ENCODE measurements around the gene TECPR2.

TECPR2 gene

DNA sequence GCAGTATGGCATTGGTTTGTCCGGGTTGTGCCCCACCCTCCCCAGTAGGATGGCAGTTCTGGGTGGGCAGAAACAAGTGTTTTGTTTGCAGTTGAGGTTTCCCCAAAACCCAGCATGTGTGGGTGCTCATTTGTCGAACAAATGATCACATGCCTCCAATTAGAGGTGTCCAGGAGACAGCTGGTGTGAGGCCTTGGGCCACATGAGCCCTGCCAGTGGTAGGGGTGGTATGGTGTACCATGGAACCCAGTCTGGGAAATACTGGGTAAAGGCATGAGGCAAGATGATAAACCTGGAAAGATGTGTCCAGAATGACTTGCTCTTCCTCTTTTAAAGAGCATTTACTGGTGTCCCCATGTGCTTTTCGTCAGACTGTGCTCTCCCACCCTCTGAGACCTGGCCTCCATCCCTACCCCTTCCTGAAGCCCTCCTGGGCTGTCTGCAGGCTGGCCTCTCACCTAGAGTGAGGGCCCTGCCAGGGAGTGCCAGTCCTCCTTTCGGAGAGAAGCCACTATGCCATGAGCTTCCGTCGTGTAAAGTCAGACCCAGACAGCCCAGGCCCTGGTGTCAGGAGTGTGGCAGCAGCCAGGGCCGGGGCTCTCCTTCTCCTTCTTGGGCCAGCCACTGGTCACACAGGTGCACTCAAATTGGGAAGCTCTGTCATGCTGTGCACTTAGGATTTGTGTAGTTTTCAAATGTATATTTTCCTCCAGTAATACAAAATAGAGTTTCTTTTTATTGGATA is 129.2 kb downstream of the TECPR2 start:
- no peaks in the 10 kb centered on the region for H3K36me3 Mint-ChIP-seq (ENCODE audit: low read depth)
- DNase-seq (no peak), ATAC-seq (no peak)
- no peak overlapping the region for H3K4me3 Mint-ChIP-seq
- H3K27me3 Mint-ChIP-seq: no peaks in the 10 kb centered on the region
- no peaks in the 10 kb centered on the region for H3K9me3 Mint-ChIP-seq
- H3K4me1 Mint-ChIP-seq: no peaks in the 10 kb centered on the region
- no peak overlapping the region for H3K27ac Mint-ChIP-seq

DNA sequence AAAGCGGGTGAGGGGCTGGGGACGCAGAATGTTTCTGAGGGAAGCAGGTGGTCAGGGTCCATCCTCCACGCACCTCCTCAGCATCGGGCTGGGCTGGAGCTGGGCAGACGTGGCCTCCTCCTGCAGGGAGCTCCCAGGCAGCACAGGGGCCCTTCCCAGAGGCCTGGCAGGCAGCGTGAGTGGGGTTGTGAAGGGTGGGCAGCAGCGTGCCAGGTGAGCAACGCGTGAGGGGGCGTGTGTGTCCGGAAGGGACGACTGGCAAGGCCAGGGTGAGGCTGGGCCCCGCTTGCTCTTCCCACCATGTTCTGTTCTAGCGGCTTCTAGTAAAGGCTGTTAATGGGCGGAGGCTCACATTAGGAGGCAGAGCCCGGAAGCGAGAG is 129.8 kb downstream of the TECPR2 start:
- H3K27ac Mint-ChIP-seq: no peak overlapping the region
- DNase-seq (no peak), ATAC-seq (peak; percentile 29)

DNA sequence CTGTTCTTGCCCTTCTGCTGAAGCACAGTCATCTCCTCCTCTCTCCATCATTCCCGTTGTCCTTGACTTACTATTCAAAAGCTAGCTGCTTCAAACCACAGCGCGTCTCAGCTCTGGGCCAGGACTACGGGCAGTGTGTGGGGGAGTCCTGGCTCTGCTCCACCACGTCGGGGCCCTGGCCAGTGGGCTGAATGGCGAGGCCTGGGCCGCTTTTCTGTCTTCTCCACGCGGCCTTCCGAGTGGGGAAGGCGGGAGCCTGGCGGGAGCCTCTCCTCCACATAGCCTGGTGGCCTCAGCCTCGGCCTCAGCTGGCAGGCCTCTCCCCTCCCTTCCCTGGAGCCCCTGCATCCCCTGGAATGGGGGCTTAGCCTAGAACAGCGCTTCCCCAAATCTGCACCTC is 130.4 kb downstream of the TECPR2 start:
- no peaks in the 10 kb centered on the region for H3K36me3 Mint-ChIP-seq (ENCODE audit: low read depth)
- no peaks in the 10 kb centered on the region for H3K4me1 Mint-ChIP-seq
- H3K9me3 Mint-ChIP-seq: no peaks in the 10 kb centered on the region
- ATAC-seq (no peak), DNase-seq (no peak)
- H3K4me3 Mint-ChIP-seq: no peak overlapping the region
- no peak overlapping the region for H3K27ac Mint-ChIP-seq
- H3K27me3 Mint-ChIP-seq: no peaks in the 10 kb centered on the region

More for the DNA sequence above, 129.8 kb downstream of the TECPR2 start:
- Mint-ChIP-seq H3K27me3 (no peaks in the 10 kb centered on the region), H3K9me3 (no peaks in the 10 kb centered on the region), H3K36me3 (ENCODE audit: low read depth) (no peaks in the 10 kb centered on the region), H3K4me1 (no peaks in the 10 kb centered on the region), H3K4me3 (no peak overlapping the region)

DNA sequence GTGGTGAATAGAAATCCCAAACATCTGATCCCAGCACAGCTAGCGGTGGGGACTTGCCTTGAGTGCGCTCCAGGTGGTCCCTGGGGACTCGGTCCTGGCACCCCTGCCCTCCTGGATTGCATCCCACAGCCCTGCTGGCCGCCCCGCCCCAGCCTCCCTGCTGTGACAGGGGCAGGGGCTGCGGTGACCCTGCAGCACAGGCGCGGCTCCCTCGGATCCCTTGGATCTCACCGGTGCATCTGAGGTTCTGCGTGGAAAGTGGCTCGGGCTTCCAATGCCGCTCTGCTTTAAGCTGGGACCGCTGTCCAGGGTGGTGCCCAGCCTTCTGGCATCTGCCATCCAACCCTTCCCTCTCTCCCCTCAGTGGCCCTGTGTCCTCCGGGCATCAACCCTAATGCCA is 130.8 kb downstream of the TECPR2 start:
- no peaks in the 10 kb centered on the region for H3K27me3 Mint-ChIP-seq
- H3K27ac Mint-ChIP-seq: no peak overlapping the region
- DNase-seq (no peak), ATAC-seq (no peak)
- no peak overlapping the region for H3K4me3 Mint-ChIP-seq
- H3K9me3 Mint-ChIP-seq: no peaks in the 10 kb centered on the region
- no peaks in the 10 kb centered on the region for H3K36me3 Mint-ChIP-seq (ENCODE audit: low read depth)
- H3K4me1 Mint-ChIP-seq: no peaks in the 10 kb centered on the region

DNA sequence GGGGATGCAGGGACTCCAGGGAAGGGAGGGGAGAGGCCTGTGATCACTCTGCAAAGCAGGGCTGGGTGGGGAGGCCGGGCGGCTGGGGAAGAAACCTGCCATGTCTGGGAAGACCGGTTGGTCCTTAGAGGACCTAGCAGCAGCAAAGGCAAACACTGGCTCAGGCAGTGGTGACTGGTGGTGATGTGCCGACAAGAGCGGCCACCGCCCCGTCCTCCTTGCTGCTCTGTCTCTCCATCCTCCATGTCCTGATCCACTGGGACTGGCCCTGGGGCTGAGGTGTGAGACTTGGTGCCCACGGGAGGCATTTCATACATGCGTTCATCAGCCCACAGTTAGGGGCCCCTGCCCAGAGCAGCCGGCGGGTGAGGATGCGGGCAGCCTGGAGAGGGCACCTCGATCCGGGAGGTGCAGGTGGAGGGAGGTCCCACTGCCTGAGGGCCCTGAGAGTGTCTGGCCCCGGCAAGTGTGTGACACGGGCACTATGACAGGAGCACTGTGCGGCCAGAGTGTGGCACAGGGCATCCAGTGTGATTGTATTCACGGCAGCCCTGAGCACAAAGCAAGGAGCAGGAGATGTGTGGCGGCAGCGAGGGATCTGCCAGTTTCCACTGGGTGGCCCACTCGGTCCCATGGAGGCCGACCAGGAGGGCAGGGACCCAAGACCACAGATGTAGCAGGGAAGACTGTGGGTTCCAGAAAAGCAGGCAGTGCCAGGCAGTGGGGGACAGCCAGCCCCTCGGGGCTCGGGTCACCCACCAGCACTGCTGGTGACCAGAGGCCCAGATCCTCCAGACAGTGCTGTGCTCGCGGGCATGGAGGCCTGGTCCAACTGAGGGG is 133.0 kb downstream of the TECPR2 start:
- no peaks in the 10 kb centered on the region for H3K36me3 Mint-ChIP-seq (ENCODE audit: low read depth)
- H3K9me3 Mint-ChIP-seq: no peaks in the 10 kb centered on the region
- no peak overlapping the region for H3K4me3 Mint-ChIP-seq
- peaks cover 1% of the 10 kb centered on the region for H3K4me1 Mint-ChIP-seq
- DNase-seq (no peak), ATAC-seq (no peak)
- H3K27me3 Mint-ChIP-seq: no peaks in the 10 kb centered on the region
- H3K27ac Mint-ChIP-seq: no peak overlapping the region

DNA sequence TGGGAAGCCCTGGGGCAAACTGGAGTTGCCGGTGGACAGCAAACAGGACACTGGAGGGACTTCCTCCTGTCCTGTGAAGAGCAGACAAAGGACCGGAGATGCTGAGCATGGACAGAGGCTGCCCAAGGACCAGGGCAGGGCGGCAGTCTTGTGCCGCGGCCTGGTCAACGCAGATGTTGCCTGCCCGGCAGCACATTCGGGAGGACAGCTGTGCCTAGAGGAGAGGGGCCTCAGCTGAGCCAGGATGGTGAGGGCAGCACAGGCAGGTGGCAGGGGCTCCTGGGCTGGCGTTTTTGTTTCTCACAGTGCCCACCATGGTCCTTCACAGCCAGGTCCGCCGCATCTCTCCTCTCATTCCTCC is 133.6 kb downstream of the TECPR2 start:
- no peak overlapping the region for H3K4me3 Mint-ChIP-seq
- H3K4me1 Mint-ChIP-seq: peaks cover 4% of the 10 kb centered on the region
- no peaks in the 10 kb centered on the region for H3K27me3 Mint-ChIP-seq
- H3K9me3 Mint-ChIP-seq: no peaks in the 10 kb centered on the region
- H3K36me3 Mint-ChIP-seq (ENCODE audit: low read depth): no peaks in the 10 kb centered on the region
- no peak overlapping the region for H3K27ac Mint-ChIP-seq
- DNase-seq: no peak
- no peak for ATAC-seq

DNA sequence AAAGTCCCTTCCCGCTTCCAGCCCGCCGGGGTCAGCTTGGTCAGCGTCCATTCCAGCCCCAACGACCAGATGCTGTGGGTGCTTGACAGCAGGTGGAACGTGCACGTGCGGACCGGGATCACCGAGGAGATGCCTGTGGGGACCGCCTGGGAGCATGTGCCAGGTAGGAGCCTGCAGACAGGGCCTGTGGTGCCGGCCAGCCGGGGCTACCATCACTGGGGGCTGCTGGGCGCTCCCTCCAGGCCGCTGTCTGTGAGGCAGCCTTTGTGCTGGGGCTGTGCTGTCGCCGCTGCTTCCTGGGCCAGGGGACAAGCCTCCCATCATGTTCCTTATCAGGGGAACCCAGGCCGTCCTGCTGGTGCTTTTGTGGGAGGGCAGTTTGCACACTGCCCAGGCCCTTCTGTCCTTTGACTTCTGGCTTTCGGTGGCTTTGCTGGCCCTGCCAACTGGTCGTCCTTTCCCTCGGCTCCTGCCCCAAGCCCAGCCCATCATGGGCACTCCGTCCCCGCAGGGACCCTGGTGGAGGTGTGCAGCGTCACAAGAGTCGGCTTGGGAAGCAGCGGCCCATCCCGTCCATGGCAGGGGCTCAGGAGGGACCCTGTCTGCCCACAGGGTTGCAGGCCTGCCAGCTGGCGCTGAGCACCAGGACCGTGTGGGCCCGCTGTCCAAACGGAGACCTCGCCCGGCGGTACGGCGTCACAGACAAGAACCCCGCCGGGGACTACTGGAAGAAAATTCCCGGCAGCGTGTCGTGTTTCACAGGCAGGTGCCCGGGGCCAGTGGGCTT is 134.4 kb downstream of the TECPR2 start:
- Mint-ChIP-seq H3K27me3 (no peaks in the 10 kb centered on the region), H3K36me3 (ENCODE audit: low read depth) (no peaks in the 10 kb centered on the region), H3K4me3 (no peak overlapping the region), H3K4me1 (peaks cover 4% of the 10 kb centered on the region), H3K9me3 (no peaks in the 10 kb centered on the region), H3K27ac (no peak overlapping the region)
- DNase-seq: no peak
- no peak for ATAC-seq

DNA sequence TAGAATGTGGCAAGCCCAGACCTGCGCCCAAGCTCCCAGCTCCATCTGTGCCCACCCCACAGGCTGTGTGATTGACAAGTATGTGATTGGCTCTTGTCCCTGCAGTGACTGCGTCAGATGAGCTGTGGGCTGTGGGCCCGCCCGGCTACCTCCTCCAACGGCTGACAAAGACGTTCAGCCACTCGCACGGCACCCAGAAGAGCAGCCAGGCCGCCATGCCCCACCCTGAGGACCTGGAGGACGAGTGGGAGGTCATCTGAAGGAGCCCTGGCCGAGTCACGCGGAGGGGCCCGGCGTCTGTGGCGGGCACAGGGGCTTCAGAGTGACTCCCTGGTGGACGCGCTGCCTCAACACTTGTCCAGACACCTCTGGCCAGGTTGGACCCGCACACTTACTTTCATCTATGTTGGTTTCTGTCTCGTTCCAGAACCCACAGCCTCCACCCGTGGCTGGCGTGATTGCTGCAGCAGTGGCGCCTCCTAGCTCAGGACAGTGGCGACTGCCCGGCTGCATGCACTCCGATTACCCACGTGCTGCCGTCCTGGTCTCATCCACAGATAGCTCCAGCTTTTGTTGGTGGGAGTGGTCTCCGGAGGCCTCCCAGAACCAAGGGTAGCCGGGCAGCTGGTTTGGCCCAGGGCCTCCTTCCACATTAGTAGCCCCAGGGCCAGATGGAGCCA is 135.4 kb downstream of the TECPR2 start:
- H3K36me3 Mint-ChIP-seq (ENCODE audit: low read depth): no peaks in the 10 kb centered on the region
- peaks cover 4% of the 10 kb centered on the region for H3K4me1 Mint-ChIP-seq
- no peaks in the 10 kb centered on the region for H3K27me3 Mint-ChIP-seq
- no peaks in the 10 kb centered on the region for H3K9me3 Mint-ChIP-seq
- no peak overlapping the region for H3K27ac Mint-ChIP-seq
- ATAC-seq (no peak), DNase-seq (no peak)
- H3K4me3 Mint-ChIP-seq: no peak overlapping the region

DNA sequence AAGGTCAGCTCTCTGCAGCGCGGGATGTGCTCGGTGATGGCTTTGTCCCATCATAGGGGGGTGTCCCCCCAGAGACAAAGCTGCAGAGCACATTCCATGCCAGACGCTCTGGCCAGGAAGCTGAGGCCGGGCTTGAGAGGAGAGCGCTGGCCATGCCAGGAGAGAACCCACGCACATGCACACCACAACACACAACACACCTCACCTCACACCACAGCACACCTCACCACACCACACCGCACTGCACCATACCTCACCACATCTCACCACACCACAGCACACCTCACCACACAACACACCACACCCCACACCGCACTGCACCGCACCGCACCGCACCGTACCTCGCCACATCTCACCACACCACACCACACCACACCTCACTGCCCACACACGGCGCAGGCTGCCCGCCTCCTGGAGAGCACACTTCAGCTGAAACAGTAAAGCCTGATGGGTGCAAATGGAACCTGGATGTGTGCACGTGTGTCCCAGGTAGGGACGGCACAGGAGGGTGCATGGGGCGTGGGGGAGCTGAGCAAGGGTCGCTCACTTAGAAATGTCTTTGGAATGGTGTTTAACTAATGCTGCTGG is 136.0 kb downstream of the TECPR2 start:
- peaks cover 4% of the 10 kb centered on the region for H3K4me1 Mint-ChIP-seq
- DNase-seq (no peak), ATAC-seq (no peak)
- no peaks in the 10 kb centered on the region for H3K9me3 Mint-ChIP-seq
- no peaks in the 10 kb centered on the region for H3K36me3 Mint-ChIP-seq (ENCODE audit: low read depth)
- no peak overlapping the region for H3K4me3 Mint-ChIP-seq
- no peaks in the 10 kb centered on the region for H3K27me3 Mint-ChIP-seq
- no peak overlapping the region for H3K27ac Mint-ChIP-seq

DNA sequence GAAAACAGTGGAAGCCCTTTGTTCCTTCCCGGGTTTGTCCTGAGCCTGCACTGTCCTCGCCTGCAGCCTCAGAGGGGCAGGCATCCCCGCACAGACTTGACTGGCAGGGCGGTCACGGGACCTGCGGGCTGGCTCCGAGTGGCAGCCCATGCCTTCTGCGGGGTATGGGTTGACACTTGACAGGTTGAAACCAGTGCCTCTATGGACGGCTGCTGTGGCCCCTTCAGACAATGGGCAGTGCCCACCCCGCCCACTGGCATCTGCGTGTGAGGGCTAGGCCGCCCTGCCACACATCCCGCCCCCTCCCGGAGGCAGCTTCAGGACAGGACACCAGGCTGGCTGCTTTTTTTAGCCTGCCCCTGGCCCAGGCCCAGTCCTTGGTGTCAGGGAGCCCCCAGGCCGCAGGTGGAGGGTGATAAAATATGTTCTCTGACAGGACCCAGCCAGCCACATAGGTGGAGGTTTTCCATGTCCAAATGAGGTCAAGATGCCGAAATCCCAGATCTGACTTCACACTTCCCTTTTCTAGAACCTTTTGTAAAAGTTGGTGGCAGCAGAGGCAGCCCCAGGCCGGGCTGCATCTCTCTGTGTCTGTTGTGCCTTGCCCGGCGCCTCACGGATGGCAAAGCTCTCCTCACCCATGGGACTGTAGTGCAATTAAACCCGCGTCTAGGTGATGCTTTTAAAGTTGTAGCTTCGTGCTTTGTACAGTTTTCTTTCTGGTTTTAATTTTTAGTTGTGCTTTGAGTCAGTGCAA is 136.8 kb downstream of the TECPR2 start:
- no peaks in the 10 kb centered on the region for H3K36me3 Mint-ChIP-seq (ENCODE audit: low read depth)
- ATAC-seq (no peak), DNase-seq (no peak)
- H3K4me3 Mint-ChIP-seq: no peak overlapping the region
- H3K27ac Mint-ChIP-seq: no peak overlapping the region
- H3K4me1 Mint-ChIP-seq: peaks cover 4% of the 10 kb centered on the region
- no peaks in the 10 kb centered on the region for H3K27me3 Mint-ChIP-seq
- no peaks in the 10 kb centered on the region for H3K9me3 Mint-ChIP-seq

DNA sequence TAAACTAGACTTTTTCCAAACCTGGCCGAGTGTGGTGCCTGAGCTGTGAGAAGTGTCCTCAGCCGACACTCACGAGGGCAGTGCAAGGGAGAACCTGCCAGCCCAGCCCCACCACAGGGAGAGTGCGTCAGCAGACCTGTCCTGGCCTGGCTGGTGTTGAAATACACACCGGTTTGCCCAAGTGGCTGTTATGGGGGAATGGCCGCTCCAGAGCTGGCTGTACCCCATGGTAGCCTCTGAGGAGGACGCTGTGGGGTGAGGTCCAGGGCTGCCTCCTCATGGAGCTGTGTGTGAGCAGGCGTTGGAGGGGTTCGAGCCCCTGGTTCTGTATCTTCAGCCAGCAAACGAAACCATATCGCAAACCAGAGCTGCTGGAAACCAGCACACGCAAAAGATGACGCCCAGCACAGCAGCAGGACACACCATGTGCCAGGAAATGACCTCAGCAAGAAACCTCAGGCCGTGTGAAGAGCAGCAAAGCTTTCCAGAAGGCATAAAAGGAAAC is 137.5 kb downstream of the TECPR2 start:
- no peaks in the 10 kb centered on the region for H3K27me3 Mint-ChIP-seq
- peak overlapping the region; percentile 68 for H3K27ac Mint-ChIP-seq
- no peaks in the 10 kb centered on the region for H3K9me3 Mint-ChIP-seq
- DNase-seq (no peak), ATAC-seq (no peak)
- H3K4me3 Mint-ChIP-seq: no peak overlapping the region
- peaks cover 4% of the 10 kb centered on the region for H3K4me1 Mint-ChIP-seq
- no peaks in the 10 kb centered on the region for H3K36me3 Mint-ChIP-seq (ENCODE audit: low read depth)

DNA sequence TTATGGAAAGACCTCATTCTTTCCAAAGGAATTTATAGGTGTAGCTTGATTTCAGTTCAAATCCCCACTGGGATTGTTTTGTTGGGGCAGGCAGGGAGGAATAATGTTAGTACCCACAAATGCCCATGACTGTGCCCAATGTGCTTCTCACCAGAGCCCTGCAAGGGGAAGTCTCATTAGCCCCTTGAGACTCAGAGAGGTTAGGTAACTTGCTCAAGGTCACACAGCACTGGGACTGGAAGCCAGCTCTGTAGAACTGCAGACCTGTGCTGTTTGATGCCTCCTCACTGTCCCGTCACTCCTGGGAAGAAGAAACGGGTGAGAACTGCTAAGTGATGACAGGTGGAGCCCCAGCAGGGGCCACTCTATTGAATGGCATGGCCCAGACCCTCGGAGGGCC is 138.0 kb downstream of the TECPR2 start:
- ATAC-seq: no peak
- no peak for DNase-seq
- Mint-ChIP-seq H3K4me3 (no peak overlapping the region), H3K27ac (peak overlapping the region; percentile 68), H3K27me3 (no peaks in the 10 kb centered on the region), H3K9me3 (no peaks in the 10 kb centered on the region), H3K4me1 (peaks cover 4% of the 10 kb centered on the region), H3K36me3 (ENCODE audit: low read depth) (no peaks in the 10 kb centered on the region)

DNA sequence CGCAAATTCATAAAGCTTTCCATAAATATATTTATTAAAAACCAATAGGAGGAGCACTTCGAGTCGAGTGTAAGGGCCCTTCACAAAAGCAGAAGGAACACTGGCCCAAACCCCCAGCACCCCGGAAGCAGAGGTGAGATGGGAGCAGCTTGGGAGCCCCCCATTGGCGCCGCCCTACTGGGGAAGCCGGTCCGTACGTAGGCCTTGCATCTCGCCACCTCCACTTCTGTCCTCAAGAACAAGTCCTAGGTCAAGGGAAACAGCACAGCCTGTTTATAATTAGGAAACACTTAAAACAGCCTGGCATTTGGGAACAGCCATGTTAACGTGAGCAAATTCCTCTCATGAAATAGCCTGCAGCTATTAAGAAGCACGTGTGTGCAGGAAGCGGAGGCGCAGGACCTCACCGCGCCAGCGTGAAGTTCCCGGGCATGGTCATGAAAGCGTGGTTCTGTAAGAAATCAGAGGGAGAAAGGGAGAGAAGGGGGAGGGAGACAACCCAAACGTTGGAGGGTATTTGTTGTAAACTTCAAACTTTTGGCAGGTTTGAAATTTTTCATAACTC is 139.1 kb downstream of the TECPR2 start:
- Mint-ChIP-seq H3K27ac (no peak overlapping the region), H3K27me3 (no peaks in the 10 kb centered on the region), H3K36me3 (ENCODE audit: low read depth) (no peaks in the 10 kb centered on the region), H3K4me1 (peaks cover 4% of the 10 kb centered on the region), H3K9me3 (no peaks in the 10 kb centered on the region), H3K4me3 (no peak overlapping the region)
- DNase-seq (no peak), ATAC-seq (no peak)

Data from activated naive CD8-positive, alpha-beta T cell treated with anti-CD3 and anti-CD28 coated beads, Interleukin-2, amount 50 U/mL, for 24 hours (primary cell).